ENCODE data around the gene ASIC2.

Gene ASIC2

GRCh38 chr17:33055171-33055611 lies 237.9 kb downstream of the ASIC2 start:
- no peak for DNase-seq

- DNase-seq, result no peak
Measured at GRCh38 chr17:33054412-33054811, 238.7 kb downstream of the ASIC2 start.

- no peak for DNase-seq
Measured at GRCh38 chr17:33053676-33054075, 239.4 kb downstream of the ASIC2 start.

GRCh38 chr17:33052856-33053255 lies 240.2 kb downstream of the ASIC2 start:
- no peak for DNase-seq

- no peak for DNase-seq
Measured at GRCh38 chr17:33050611-33051140, 242.4 kb downstream of the ASIC2 start.

- no peak for DNase-seq
Measured at GRCh38 chr17:33049781-33050414, 243.2 kb downstream of the ASIC2 start.

- DNase-seq, result no peak
Measured at GRCh38 chr17:33046361-33047255, 246.5 kb downstream of the ASIC2 start.

- no peak for DNase-seq
Measured at GRCh38 chr17:33045216-33045615, 247.9 kb downstream of the ASIC2 start.

GRCh38 chr17:33044771-33045170 lies 248.3 kb downstream of the ASIC2 start:
- DNase-seq, result no peak

- DNase-seq, result no peak
Measured at GRCh38 chr17:33040461-33040860, 252.6 kb downstream of the ASIC2 start.

GRCh38 chr17:33039874-33040273 lies 253.2 kb downstream of the ASIC2 start:
- no peak for DNase-seq

GRCh38 chr17:33038740-33039139 lies 254.4 kb downstream of the ASIC2 start:
- DNase-seq, result no peak

- DNase-seq, result no peak
Measured at GRCh38 chr17:33033176-33033575, 259.9 kb downstream of the ASIC2 start.

GRCh38 chr17:33028778-33029177 lies 264.3 kb downstream of the ASIC2 start:
- no peak for DNase-seq

GRCh38 chr17:33028061-33028460 lies 265.0 kb downstream of the ASIC2 start:
- no peak for DNase-seq

- no peak for DNase-seq
Measured at GRCh38 chr17:33024688-33025486, 268.2 kb downstream of the ASIC2 start.

GRCh38 chr17:33023790-33024189 lies 269.3 kb downstream of the ASIC2 start:
- DNase-seq, result no peak

GRCh38 chr17:33021731-33022408 lies 271.2 kb downstream of the ASIC2 start:
- DNase-seq, result no peak

GRCh38 chr17:33019161-33019890 lies 273.8 kb downstream of the ASIC2 start:
- DNase-seq, result no peak

- DNase-seq, result no peak
Measured at GRCh38 chr17:33017366-33017765, 275.7 kb downstream of the ASIC2 start.

- DNase-seq, result no peak
Measured at GRCh38 chr17:33016920-33017319, 276.2 kb downstream of the ASIC2 start.
